ENCODE data around the gene KSR1. TPM values are rescaled to one million over a fixed set of nuclear protein-coding genes. Genes with fewer than 3 reads are reported as not detected.

KSR1 gene
- total RNA-seq, 6 experiments from 2014 or later: 5.9 to 12.9 (median 8.7) TPM

- intact Hi-C loops (cut with DNase I): no loop called here
These were observed 55.1 kb downstream of the KSR1 start for GRCh38 chr17:27511168-27511883.

GRCh38 chr17:27512031-27512430 is 55.8 kb downstream of the KSR1 start:
- H3K4me3 ChIP-seq: no peak overlapping the region
- no peak overlapping the region for H3K27ac ChIP-seq
- ATAC-seq (no peak), DNase-seq (no peak)
- H3K4me1 ChIP-seq: no peaks in the 10 kb centered on the region
- no peaks in the 10 kb centered on the region for H3K27me3 ChIP-seq
- H3K36me3 ChIP-seq: no peaks in the 10 kb centered on the region
- 71% methylated on average over 1 of the region's 2 CpGs for WGBS (ENCODE audit: insufficient coverage, low coverage, low lambda C conversion rate, missing lambda C conversion rate)
- intact Hi-C loops (cut with DNase I): no loop called here
- no peaks in the 10 kb centered on the region for H3K9me3 ChIP-seq
- no peak for TF ChIP-seq POLR2A (IDR thresholded peaks at IDR 0.05)
- TF ChIP-seq, protein P1, sequence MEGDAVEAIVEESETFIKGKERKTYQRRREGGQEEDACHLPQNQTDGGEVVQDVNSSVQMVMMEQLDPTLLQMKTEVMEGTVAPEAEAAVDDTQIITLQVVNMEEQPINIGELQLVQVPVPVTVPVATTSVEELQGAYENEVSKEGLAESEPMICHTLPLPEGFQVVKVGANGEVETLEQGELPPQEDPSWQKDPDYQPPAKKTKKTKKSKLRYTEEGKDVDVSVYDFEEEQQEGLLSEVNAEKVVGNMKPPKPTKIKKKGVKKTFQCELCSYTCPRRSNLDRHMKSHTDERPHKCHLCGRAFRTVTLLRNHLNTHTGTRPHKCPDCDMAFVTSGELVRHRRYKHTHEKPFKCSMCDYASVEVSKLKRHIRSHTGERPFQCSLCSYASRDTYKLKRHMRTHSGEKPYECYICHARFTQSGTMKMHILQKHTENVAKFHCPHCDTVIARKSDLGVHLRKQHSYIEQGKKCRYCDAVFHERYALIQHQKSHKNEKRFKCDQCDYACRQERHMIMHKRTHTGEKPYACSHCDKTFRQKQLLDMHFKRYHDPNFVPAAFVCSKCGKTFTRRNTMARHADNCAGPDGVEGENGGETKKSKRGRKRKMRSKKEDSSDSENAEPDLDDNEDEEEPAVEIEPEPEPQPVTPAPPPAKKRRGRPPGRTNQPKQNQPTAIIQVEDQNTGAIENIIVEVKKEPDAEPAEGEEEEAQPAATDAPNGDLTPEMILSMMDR (IDR thresholded peaks at IDR 0.05): no peak

More at GRCh38 chr17:27511168-27511883, 55.1 kb downstream of the KSR1 start:
- ATAC-seq: no peak
- Histone ChIP-seq H3K4me3 (no peak overlapping the region), H3K27ac (no peak overlapping the region), H3K4me1 (no peaks in the 10 kb centered on the region), H3K27me3 (no peaks in the 10 kb centered on the region), H3K9me3 (no peaks in the 10 kb centered on the region), H3K36me3 (no peaks in the 10 kb centered on the region)
- TF ChIP-seq, protein P1 (IDR thresholded peaks at IDR 0.05): no peak
- TF ChIP-seq POLR2A (IDR thresholded peaks at IDR 0.05): no peak
- DNase-seq: no peak
- WGBS (ENCODE audit: insufficient coverage, low coverage, low lambda C conversion rate, missing lambda C conversion rate): 86% methylated on average over 4 of the region's 10 CpGs

DNA sequence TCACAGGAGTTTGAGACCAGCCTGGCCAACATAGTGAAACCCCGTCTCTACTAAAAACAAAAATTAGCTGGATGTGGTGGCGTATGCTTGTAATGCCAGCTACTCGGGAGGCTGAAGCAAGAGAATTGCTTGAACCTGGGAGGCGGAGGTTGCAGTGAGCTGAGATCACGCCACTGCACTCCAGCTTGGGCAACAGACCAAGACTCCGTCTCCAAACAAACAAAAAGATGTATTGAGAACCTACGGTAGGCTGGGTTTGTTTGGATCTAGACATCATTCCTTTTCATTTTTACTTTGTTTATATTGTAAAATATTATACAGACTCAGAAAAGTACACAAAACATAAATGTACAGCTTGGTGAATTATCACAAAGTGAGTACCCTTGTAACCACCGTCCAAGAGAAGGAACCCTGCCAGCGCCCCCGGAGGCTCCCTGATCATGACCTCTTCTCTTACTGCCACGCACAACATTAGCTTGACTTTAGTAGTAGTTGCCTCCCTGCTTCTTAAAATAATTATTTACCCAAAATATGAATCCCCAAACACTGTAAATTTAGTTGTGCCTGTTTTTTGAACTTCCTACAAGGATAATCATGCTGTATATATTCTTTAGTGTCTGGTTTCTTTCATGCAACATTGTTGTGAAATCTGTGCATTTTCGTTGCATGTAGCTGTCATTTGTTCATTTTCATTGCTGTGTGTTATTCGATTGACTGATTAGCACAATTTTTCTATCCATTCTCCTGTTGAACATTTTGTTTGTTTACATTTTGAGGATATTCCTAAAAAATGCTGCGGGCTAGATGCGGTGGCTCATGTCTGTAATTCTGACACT is 56.5 kb downstream of the KSR1 start:
- WGBS (ENCODE audit: insufficient coverage, low coverage, low lambda C conversion rate, missing lambda C conversion rate): 90% methylated on average over 14 of the region's 15 CpGs
- no peaks in the 10 kb centered on the region for H3K4me1 ChIP-seq
- intact Hi-C loops (cut with DNase I): no loop called here
- no peaks in the 10 kb centered on the region for H3K36me3 ChIP-seq
- H3K4me3 ChIP-seq: no peak overlapping the region
- ATAC-seq (no peak), DNase-seq (no peak)
- TF ChIP-seq, protein P1 (IDR thresholded peaks at IDR 0.05): no peak
- no peak for TF ChIP-seq POLR2A (IDR thresholded peaks at IDR 0.05)
- no peaks in the 10 kb centered on the region for H3K27me3 ChIP-seq
- no peaks in the 10 kb centered on the region for H3K9me3 ChIP-seq
- H3K27ac ChIP-seq: no peak overlapping the region

DNA sequence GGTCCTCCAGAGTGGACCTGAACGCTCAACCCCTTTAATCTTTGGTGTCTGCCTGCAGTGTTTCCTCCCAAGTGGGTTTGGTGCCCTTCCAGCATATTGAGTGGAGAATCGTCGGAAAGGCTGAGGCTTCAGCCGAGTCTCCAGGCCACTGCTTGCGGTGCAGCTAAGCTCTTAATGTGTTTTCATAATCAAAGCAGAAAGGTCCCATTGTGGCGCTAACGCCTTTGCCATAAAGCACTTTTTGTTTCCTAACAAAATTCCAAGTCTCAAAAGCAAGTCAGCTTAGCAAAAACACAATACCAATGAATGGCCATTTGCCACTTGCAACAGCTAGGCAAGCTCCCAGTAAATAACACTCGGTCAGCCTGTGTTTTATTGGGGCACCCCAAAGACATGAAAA is 57.6 kb downstream of the KSR1 start:
- WGBS (ENCODE audit: insufficient coverage, low coverage, low lambda C conversion rate, missing lambda C conversion rate): 100% methylated on average over 3 of the region's 8 CpGs
- Histone ChIP-seq H3K27me3 (no peaks in the 10 kb centered on the region), H3K4me1 (no peaks in the 10 kb centered on the region), H3K36me3 (no peaks in the 10 kb centered on the region), H3K27ac (no peak overlapping the region), H3K4me3 (no peak overlapping the region), H3K9me3 (no peaks in the 10 kb centered on the region)
- no peak for ATAC-seq
- intact Hi-C loops (cut with DNase I): no loop called here
- no peak for DNase-seq
- TF ChIP-seq POLR2A (IDR thresholded peaks at IDR 0.05): no peak
- TF ChIP-seq, protein P1 (IDR thresholded peaks at IDR 0.05): no peak
